ENCODE results near the gene HINT3.
"Not testable (repeated sequence)": the region's sequence is repeated elsewhere in the genome, so short reads cannot be mapped to it uniquely, and the experiment has no call there.

Gene HINT3

DNA sequence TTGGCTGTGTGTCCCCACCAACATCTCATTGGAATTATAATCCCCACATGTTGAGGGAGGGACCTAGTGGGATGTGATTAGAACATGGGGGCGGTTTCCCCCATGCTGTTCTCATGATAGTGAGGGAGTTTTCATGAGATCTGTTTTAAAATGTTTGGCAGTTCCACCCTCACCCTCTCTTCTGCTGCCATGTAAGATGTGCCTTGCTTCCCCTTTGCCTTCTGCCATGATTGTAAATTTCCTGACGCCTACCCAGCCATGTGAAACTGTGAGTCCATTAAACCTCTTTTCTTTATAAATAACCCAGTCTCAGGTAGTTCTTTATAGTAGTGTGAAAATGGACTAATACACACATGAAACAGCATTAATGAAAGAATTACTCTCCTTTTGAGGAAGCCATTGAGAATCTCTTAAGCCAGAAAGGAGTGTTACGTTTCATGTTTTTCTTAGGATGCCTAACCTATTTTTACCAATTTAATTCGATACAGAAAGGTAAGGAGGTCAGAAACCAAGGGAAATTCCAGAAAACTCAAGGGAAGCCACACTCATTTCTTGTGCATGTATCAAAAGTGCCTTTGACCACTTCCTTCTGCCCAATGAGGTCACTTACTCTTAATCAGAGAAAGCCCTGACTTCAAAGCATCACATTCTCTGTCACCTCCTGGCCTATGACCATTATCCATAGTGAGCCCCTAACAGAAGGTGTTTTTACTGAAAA lies 24.7 kb upstream of the HINT3 start:
- H3K27me3 ChIP-seq: no peaks in the 10 kb centered on the region
- H4K20me1 ChIP-seq: no peaks in the 10 kb centered on the region
- H3K9me3 ChIP-seq (replicated peaks in 1 of 11): peaks cover 0 to 8% (median 0%) of the 10 kb centered on the region in 11 experiments; a peak in 5 of 22 replicates
- H3K9ac ChIP-seq: no peak overlapping the region
- peaks cover 18 to 49% (median 40%) of the 10 kb centered on the region in 11 experiments for H3K36me3 ChIP-seq
- no peak overlapping the region for H3K4me3 ChIP-seq
- H3K27ac ChIP-seq: no peak overlapping the region
- no peak for TF ChIP-seq Cebpa-rat (IDR thresholded peaks at IDR 0.05)
- no peak overlapping the region for H3K4me2 ChIP-seq
- H3K4me1 ChIP-seq: peaks cover 10 to 14% (median 12%) of the 10 kb centered on the region in 10 experiments

- Histone ChIP-seq H3K9me3 (replicated peaks in 1 of 11) (peaks cover 0 to 8% (median 0%) of the 10 kb centered on the region in 11 experiments; a peak in 5 of 22 replicates), H3K4me3 (no peak overlapping the region), H3K4me1 (peaks cover 7 to 9% (median 8%) of the 10 kb centered on the region in 10 experiments), H3K4me2 (no peak overlapping the region), H3K9ac (no peak overlapping the region), H3K27me3 (no peaks in the 10 kb centered on the region), H3K36me3 (peaks cover 18 to 44% (median 36%) of the 10 kb centered on the region in 11 experiments), H3K27ac (no peak overlapping the region), H4K20me1 (no peaks in the 10 kb centered on the region)
- TF ChIP-seq Cebpa-rat (IDR thresholded peaks at IDR 0.05): no peak
Measured at GRCh38 chr6:125932451-125932795, 24.1 kb upstream of the HINT3 start.

- peaks cover 10 to 16% (median 13%) of the 10 kb centered on the region in 11 experiments; a peak in 18 of 22 replicates for H3K36me3 ChIP-seq
- H3K4me2 ChIP-seq; H3K9me3 ChIP-seq (replicated peaks in 1 of 11); H3K4me1 ChIP-seq; H3K27ac ChIP-seq; H3K27me3 ChIP-seq; H3K9ac ChIP-seq; H3K4me3 ChIP-seq; H4K20me1 ChIP-seq: not testable (repeated sequence)
Measured at GRCh38 chr6:125935520-125935919, 21.1 kb upstream of the HINT3 start.

- no peak for TF ChIP-seq Cebpa-rat (IDR thresholded peaks at IDR 0.05)
- no peaks in the 10 kb centered on the region for H4K20me1 ChIP-seq
- H3K4me1 ChIP-seq: peaks cover 0 to 24% (median 4%) of the 10 kb centered on the region in 10 experiments; a peak in 11 of 20 replicates
- H3K36me3 ChIP-seq: no peaks in the 10 kb centered on the region
- H3K27me3 ChIP-seq: no peaks in the 10 kb centered on the region
- H3K27ac ChIP-seq: no peak overlapping the region
- no peak overlapping the region for H3K4me2 ChIP-seq
- H3K4me3 ChIP-seq: no peak overlapping the region
- H3K9ac ChIP-seq: no peak overlapping the region
- no peaks in the 10 kb centered on the region for H3K9me3 ChIP-seq (replicated peaks in 1 of 11)
Measured at GRCh38 chr6:125939026-125939425, 17.5 kb upstream of the HINT3 start.

GRCh38 chr6:125939791-125940190 lies 16.8 kb upstream of the HINT3 start:
- Histone ChIP-seq H3K9ac (no peak overlapping the region), H3K4me1 (peaks cover 0 to 32% (median 12%) of the 10 kb centered on the region in 10 experiments; a peak in 12 of 20 replicates), H3K4me2 (no peak overlapping the region), H3K9me3 (replicated peaks in 1 of 11) (no peaks in the 10 kb centered on the region), H3K27me3 (no peaks in the 10 kb centered on the region), H3K36me3 (no peaks in the 10 kb centered on the region), H3K27ac (no peak overlapping the region), H4K20me1 (no peaks in the 10 kb centered on the region), H3K4me3 (no peak overlapping the region)
- TF ChIP-seq Cebpa-rat (IDR thresholded peaks at IDR 0.05): no peak

DNA sequence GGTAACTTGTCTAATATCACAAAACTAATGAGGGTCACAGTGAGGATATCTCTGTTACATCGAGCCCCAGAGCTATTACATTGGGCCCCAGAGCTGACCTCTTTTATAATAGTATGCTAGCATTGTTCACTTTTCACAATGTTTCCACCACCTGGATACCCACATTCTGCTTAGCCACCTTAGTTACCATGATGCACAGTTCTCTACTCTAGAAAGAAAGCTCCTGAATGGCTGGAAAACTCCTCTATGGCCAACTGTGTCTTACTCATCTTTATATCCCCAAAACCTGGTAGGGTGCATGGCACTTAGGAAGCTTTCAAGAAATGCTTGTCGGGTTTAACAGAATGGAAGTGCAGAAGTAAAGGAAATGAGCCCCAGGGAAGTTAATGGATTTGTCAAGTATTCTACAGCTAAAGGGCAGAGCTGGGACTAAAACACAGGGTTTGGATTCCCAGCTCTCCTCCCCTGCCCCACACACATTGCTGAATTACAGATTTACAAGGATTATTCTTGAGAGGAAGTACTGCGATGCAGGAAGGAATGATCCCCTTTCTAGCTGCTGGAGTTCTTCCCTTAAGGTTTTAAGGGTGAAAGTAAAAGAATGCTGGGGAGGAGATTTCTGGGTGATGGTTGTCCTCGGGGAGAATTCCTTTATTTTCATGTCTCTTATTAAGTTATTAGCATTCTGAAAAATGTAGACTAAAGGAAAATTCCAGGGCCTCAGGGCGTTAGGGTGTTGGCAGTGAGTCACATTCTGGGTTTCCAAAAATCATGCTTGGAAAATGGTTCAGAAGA lies 16.1 kb upstream of the HINT3 start:
- Histone ChIP-seq H3K4me3 (no peak overlapping the region), H3K4me1 (peaks cover 0 to 38% (median 14%) of the 10 kb centered on the region in 10 experiments; a peak in 12 of 20 replicates), H3K9ac (no peak overlapping the region), H3K36me3 (no peaks in the 10 kb centered on the region), H3K4me2 (no peak overlapping the region), H3K9me3 (replicated peaks in 1 of 11) (no peaks in the 10 kb centered on the region), H3K27me3 (no peaks in the 10 kb centered on the region), H3K27ac (no peak overlapping the region), H4K20me1 (no peaks in the 10 kb centered on the region)
- TF ChIP-seq Cebpa-rat (IDR thresholded peaks at IDR 0.05): no peak

- no peak for TF ChIP-seq Cebpa-rat (IDR thresholded peaks at IDR 0.05)
- no peak overlapping the region for H3K4me3 ChIP-seq
- H3K36me3 ChIP-seq: no peaks in the 10 kb centered on the region
- H3K9me3 ChIP-seq (replicated peaks in 1 of 11): no peaks in the 10 kb centered on the region
- peak overlapping the region in 4 of 11 experiments; percentile 54 to 65 (median 59); a peak in 8 of 22 replicates for H3K4me2 ChIP-seq
- 0 out of 22 replicates have a peak overlapping the region, but pooled peaks of 1 of the 11 experiments have one; percentile 51 for H3K27ac ChIP-seq
- no peaks in the 10 kb centered on the region for H3K27me3 ChIP-seq
- H3K4me1 ChIP-seq: peaks cover 0 to 63% (median 20%) of the 10 kb centered on the region in 10 experiments; a peak in 12 of 20 replicates
- no peak overlapping the region for H3K9ac ChIP-seq
- no peaks in the 10 kb centered on the region for H4K20me1 ChIP-seq
Measured at GRCh38 chr6:125942672-125943527, 13.7 kb upstream of the HINT3 start.

- no peaks in the 10 kb centered on the region for H4K20me1 ChIP-seq
- H3K4me2 ChIP-seq: peak overlapping the region in 7 of 11 experiments; percentile 28 to 68 (median 54); a peak in 12 of 22 replicates
- peak overlapping the region in 2 of 11 experiments; percentile 19 to 32; a peak in 2 of 22 replicates for H3K9ac ChIP-seq
- no peaks in the 10 kb centered on the region for H3K27me3 ChIP-seq
- peaks cover 0 to 72% (median 20%) of the 10 kb centered on the region in 10 experiments; a peak in 12 of 20 replicates for H3K4me1 ChIP-seq
- TF ChIP-seq Cebpa-rat (IDR thresholded peaks at IDR 0.05): no peak
- H3K4me3 ChIP-seq: no peak overlapping the region
- peak overlapping the region in 6 of 11 experiments; percentile 1 to 64 (median 46); a peak in 8 of 22 replicates for H3K27ac ChIP-seq
- no peaks in the 10 kb centered on the region for H3K36me3 ChIP-seq
- H3K9me3 ChIP-seq (replicated peaks in 1 of 11): no peaks in the 10 kb centered on the region
Measured at GRCh38 chr6:125943528-125944433, 12.8 kb upstream of the HINT3 start.

Data from BLaER1 treated with 17β-estradiol and CSF1 and Interleukin-3, amounts not matched to agents 10 nM and 100 nM (cell line).